Prostate gland (tissue), 2 donors: Measurements from ENCODE around the gene ATP6V1B1. TPM values are rescaled to one million over a fixed set of nuclear protein-coding genes. Genes with fewer than 3 reads are reported as not detected.

ENCODE experiments used
- DNase-seq: peaks from one replicate; pipeline ENCODE4 v3.0.0-alpha.2; 2019; ENCODE audit warnings: low spot score
- H3K27ac ChIP-seq, 2 donors: fragments of 200-600 bp; sonication (generic); 2 replicates each; pipeline ENCODE4 v1.5.1; 2017 to 2019
- H3K27me3 ChIP-seq: fragments of 200-600 bp; sonication (generic); replicated peaks from 2 replicates; pipeline ENCODE4 v1.5.1; 2019; ENCODE audit not compliant: insufficient read depth
- H3K36me3 ChIP-seq, 2 donors: fragments of 200-600 bp; sonication (generic); 1 replicate in 1 of 2; 2 replicates in 1 of 2; pipeline versions ENCODE4 v1.5.1 to v1.8.1; 2017 to 2019
- H3K4me1 ChIP-seq: fragments of 200-600 bp; sonication (generic); replicated peaks from 2 replicates; pipeline ENCODE4 v1.5.1; 2019
- H3K4me3 ChIP-seq, 2 donors: fragments of 200-600 bp; sonication (generic); 2 replicates each; pipeline ENCODE4 v1.5.1; 2017 to 2019
- H3K9me3 ChIP-seq: fragments of 200-600 bp; sonication (generic); 2 replicates; pipeline ENCODE4 v1.5.1; 2017
- CTCF ChIP-seq, 4 experiments: fragments of 200-600 bp in 2 of 4; fragments of 450-650 bp in 2 of 4; sonication (generic) in 2 of 4; IDR thresholded peaks; 1 replicate in 3 of 4; 2 replicates in 1 of 4; pipeline ENCODE4 v1.5.1; 2016 to 2019; ENCODE audit warnings: antibody characterized with exemption in 4 of 4, mild to moderate bottlenecking in 2 of 4, moderate library complexity in 2 of 4
- POLR2A ChIP-seq: fragments of 450-650 bp; IDR thresholded peaks from one replicate; pipeline ENCODE4 v1.6.1; 2016; ENCODE audit warnings: antibody characterized with exemption, mild to moderate bottlenecking
- POLR2AphosphoS5 ChIP-seq: sonication (generic); formaldehyde crosslinking; IDR thresholded peaks from one replicate; pipeline ENCODE4 v1.6.1; 2017; ENCODE audit warnings: antibody characterized with exemption
- WGBS: methylation state at CpG from one replicate; pipeline ENCODE4 v1.1.5; 2018; 5-methylcytosine and 5-hydroxymethylcytosine counted together
- intact Hi-C: fragments of 100-400 bp; cut with DNase I; formaldehyde crosslinking; loops from one replicate; pipeline ENCODE4 v1.14.2; 2022
- total RNA-seq, 2 donors: library from RNA; depleted of rRNA; stranded (reverse); fragments of >200 nt; gene quantifications; one replicate each; pipeline ENCODE4 v1.1.0, GENCODE V29; 2016

The ATP6V1B1 gene
- total RNA-seq, 2 donors from 2014 or later = 1.2 TPM; not detected in 1

GRCh38 chr2:70923378-70924015 lies 12.2 kb upstream of the ATP6V1B1 start:
- Histone ChIP-seq H3K9me3 (no peaks in the 10 kb centered on the region), H3K4me3 (no peak overlapping the region), H3K36me3 (no peaks in the 10 kb centered on the region), H3K27me3 (no peaks in the 10 kb centered on the region), H3K27ac (no peak overlapping the region), H3K4me1 (no peaks in the 10 kb centered on the region)
- no peak for TF ChIP-seq POLR2A
- TF ChIP-seq POLR2AphosphoS5 = no peak
- TF ChIP-seq CTCF (IDR thresholded peaks at IDR 0.05) = no peak
- no peak for DNase-seq
- 60% methylated on average over 10 of the region's 10 CpGs for WGBS
- intact Hi-C loops = loop anchor here (10.0 kb wide), 1 partner anchor 139 kb away; no protein-coding TSS in a partner anchor

DNA sequence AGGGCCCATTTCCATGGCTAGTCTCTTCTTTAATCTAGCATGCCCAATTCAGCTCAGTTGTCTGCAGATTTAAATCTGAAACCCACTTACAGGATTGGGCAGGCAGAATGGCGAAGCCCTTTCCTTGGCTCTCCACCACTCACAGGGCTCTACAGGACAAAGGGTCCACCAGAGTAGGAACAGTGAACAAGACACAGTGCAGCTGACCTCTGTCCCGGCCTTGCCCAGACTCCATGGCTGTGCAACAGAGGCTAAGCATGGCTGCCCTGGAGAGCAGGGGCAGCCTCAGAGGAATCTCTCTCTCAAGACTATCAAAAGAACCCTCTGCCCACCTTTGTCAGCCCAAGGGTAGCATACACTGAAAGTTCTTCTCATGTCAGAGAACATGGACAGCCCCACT lies 9.7 kb upstream of the ATP6V1B1 start:
- intact Hi-C loops = loop anchor here (10.0 kb wide), 1 partner anchor 141 kb away; no protein-coding TSS in a partner anchor
- no peak for DNase-seq
- Histone ChIP-seq H3K4me3 (no peak overlapping the region), H3K4me1 (no peaks in the 10 kb centered on the region), H3K27ac (no peak overlapping the region), H3K9me3 (no peaks in the 10 kb centered on the region), H3K36me3 (no peaks in the 10 kb centered on the region), H3K27me3 (no peaks in the 10 kb centered on the region)
- TF ChIP-seq CTCF (IDR thresholded peaks at IDR 0.05) = no peak
- TF ChIP-seq POLR2AphosphoS5 = no peak
- no peak for TF ChIP-seq POLR2A
- 96% methylated on average over 2 of the region's 2 CpGs for WGBS

GRCh38 chr2:70927138-70927537 lies 8.6 kb upstream of the ATP6V1B1 start:
- Histone ChIP-seq H3K4me1 (no peaks in the 10 kb centered on the region), H3K27ac (no peak overlapping the region), H3K9me3 (no peaks in the 10 kb centered on the region), H3K36me3 (no peaks in the 10 kb centered on the region), H3K27me3 (no peaks in the 10 kb centered on the region), H3K4me3 (no peak overlapping the region)
- intact Hi-C loops = loop anchor here (10.0 kb wide), 1 partner anchor 142 kb away; no protein-coding TSS in a partner anchor
- no peak for DNase-seq
- TF ChIP-seq POLR2AphosphoS5 (no peak), POLR2A (no peak), CTCF (IDR thresholded peaks at IDR 0.05) (no peak)
- 75% methylated on average over 3 of the region's 3 CpGs for WGBS

- 84% methylated on average over 9 of the region's 9 CpGs for WGBS
- TF ChIP-seq POLR2A (no peak), CTCF (IDR thresholded peaks at IDR 0.05) (no peak), POLR2AphosphoS5 (no peak)
- no peak for DNase-seq
- H3K27me3 ChIP-seq = no peaks in the 10 kb centered on the region
- intact Hi-C loops = loop anchor here (10.0 kb wide), 1 partner anchor 143 kb away; no protein-coding TSS in a partner anchor
- no peaks in the 10 kb centered on the region for H3K36me3 ChIP-seq
- H3K9me3 ChIP-seq = no peaks in the 10 kb centered on the region
- no peak overlapping the region for H3K4me3 ChIP-seq
- H3K4me1 ChIP-seq = no peaks in the 10 kb centered on the region
- no peak overlapping the region for H3K27ac ChIP-seq
Measured at GRCh38 chr2:70927641-70928040, 8.1 kb upstream of the ATP6V1B1 start.

DNA sequence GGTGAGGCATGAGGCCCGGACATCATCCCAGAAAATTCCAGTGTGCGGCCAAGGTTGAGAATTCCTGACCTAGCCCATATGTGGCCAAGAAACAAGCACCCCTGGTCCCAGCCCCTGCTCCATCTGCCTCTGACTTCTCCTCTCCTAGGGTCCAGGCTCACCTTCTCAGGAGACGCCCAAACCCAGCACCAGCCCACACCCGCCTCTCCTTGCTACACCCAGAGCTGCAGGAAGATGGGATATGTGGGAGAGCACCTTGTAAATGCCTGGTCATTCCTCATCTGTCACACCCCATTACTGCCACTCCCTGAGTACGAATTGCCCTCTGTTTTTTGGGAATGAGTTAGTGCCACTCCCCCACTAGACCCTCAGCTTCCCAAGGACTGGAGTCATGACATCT lies 7.3 kb upstream of the ATP6V1B1 start:
- Histone ChIP-seq H3K9me3 (no peaks in the 10 kb centered on the region), H3K27ac (no peak overlapping the region), H3K27me3 (no peaks in the 10 kb centered on the region), H3K36me3 (no peaks in the 10 kb centered on the region), H3K4me1 (no peaks in the 10 kb centered on the region), H3K4me3 (no peak overlapping the region)
- intact Hi-C loops = loop anchor here (10.0 kb wide), 1 partner anchor 144 kb away; no protein-coding TSS in a partner anchor
- no peak for TF ChIP-seq POLR2AphosphoS5
- TF ChIP-seq CTCF (IDR thresholded peaks at IDR 0.05) = no peak
- TF ChIP-seq POLR2A = no peak
- WGBS = 82% methylated on average over 5 of the region's 5 CpGs
- no peak for DNase-seq
